ENCODE data around the gene MT1X. TPM values are rescaled to one million over a fixed set of nuclear protein-coding genes. Genes with fewer than 3 reads are reported as not detected.

The MT1X gene
- total and polyA plus RNA-seq, 7 experiments from 2014 or later: 15.0 to 157 (median 26.8) TPM

DNA sequence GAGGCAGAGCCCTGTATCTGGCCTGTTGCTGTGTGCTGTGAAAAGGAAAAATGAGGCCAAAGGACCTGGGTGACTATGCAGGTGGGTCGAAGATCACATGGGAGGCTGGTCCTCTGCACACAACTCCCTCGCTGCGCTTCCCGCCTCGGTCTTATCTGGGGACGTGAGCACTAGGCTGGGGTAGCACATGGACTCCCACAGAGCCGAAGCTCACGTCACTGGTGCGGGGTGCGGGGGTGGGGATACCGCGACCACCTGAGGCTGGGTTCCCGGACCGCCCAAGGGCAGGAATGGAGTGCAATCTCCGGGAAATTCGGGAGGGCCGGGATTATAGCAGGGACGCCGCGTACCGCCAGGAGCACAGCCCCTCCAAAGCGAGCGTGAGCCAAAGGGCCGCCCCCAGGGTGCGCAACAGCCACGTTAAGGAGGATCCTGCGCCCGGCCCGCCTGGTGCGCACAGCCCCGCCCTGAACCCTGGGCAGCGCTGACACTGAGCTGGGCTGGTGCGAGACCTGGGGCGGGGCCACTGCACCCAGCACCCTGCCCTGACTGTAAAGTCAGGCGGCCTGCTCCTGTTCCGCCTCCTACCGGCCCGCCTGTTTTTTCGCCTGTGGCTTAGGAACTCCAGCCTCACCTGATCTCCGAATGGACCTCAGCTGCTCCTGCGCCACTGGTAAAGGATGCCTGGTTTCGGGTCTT, 39.0 kb upstream of the MT1X start:
- Histone ChIP-seq H3K4me1 (ENCODE audit: control insufficient read depth in 2 of 2, insufficient read depth in 2 of 2, low read length in 2 of 2) (peaks cover 11 to 16% of the 10 kb centered on the region in 2 donors), H3K4me3 (ENCODE audit: low read length) (peak overlapping the region; percentile 48), H3K9me3 (ENCODE audit: control insufficient read depth in 2 of 3, low read length in 3 of 3) (no peaks in the 10 kb centered on the region), H3K27me3 (ENCODE audit: control insufficient read depth in 2 of 2, insufficient read depth in 2 of 2, low read length in 2 of 2) (peaks cover 0 to 4% of the 10 kb centered on the region in 2 donors), H3K36me3 (ENCODE audit: control insufficient read depth in 2 of 3, insufficient read depth in 3 of 3, low read length in 3 of 3) (no peaks in the 10 kb centered on the region), H3K27ac (ENCODE audit: low read depth, low read length) (peak overlapping the region; percentile 40)
- H3K9me3 Mint-ChIP-seq: peaks cover 0 to 2% (median 0%) of the 10 kb centered on the region in 11 donors
- peaks cover 15 to 31% (median 25%) of the 10 kb centered on the region in 7 donors for H3K4me1 Mint-ChIP-seq
- DNase-seq (peak; percentile 42 to 79 (median 57)), ATAC-seq (peak; percentile 99)
- H3K27me3 Mint-ChIP-seq: peaks cover 28 to 84% (median 34%) of the 10 kb centered on the region in 5 donors
- peak overlapping the region; percentile 60 to 84 (median 80) for H3K4me3 Mint-ChIP-seq
- intact Hi-C loops (cut with micrococcal nuclease): loop anchor here (1.0 to 5.0 kb wide), 12 partner anchors 14 to 129 kb away; partner anchors contain the start of genes MT1E (in 2 of the 2), MT1F (in 2 of the 2), MT1X (in 2 of the 2) and MT2A (in 2 of the 2)
- ChIA-PET CTCF (interaction anchor here (0.7 to 2.5 kb wide), 11 partner anchors 19 to 208 kb away, joined by 3 to 10 read pairs (median 3); partner anchors contain the start of gene MT1X), POLR2A (interaction anchor here (0.9 to 1.7 kb wide), 7 partner anchors 9 to 39 kb away, joined by 3 to 9 read pairs (median 5); partner anchors contain the start of genes MT1X and MT2A)
- no peaks in the 10 kb centered on the region for H3K36me3 Mint-ChIP-seq
- peak overlapping the region in 5 of 9 donors; percentile 37 to 67 (median 54) for H3K27ac Mint-ChIP-seq

DNA sequence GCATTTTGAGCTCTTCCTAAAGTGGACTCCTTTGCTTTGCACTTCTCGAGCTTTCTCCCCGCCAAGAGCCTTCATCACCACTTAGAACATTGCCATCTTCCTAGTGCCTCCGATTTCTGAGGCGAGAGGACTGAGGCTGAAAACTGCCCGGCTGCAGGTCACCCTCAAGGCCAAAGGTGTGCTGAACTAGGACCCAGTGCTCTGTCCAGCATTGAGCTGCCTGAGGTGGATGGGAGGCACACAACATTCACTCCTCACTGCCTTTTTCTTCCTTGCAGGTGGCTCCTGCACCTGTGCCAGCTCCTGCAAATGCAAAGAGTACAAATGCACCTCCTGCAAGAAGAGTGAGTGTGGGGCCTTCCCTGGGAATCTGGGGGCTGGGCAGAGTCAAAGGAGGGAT, 38.4 kb upstream of the MT1X start:
- Histone ChIP-seq H3K36me3 (ENCODE audit: control insufficient read depth in 2 of 3, insufficient read depth in 3 of 3, low read length in 3 of 3) (no peaks in the 10 kb centered on the region), H3K4me1 (ENCODE audit: control insufficient read depth in 2 of 2, insufficient read depth in 2 of 2, low read length in 2 of 2) (peaks cover 11 to 16% of the 10 kb centered on the region in 2 donors), H3K27ac (ENCODE audit: low read depth, low read length) (peak overlapping the region; percentile 40), H3K4me3 (ENCODE audit: low read length) (peak overlapping the region; percentile 48), H3K27me3 (ENCODE audit: control insufficient read depth in 2 of 2, insufficient read depth in 2 of 2, low read length in 2 of 2) (peaks cover 2 to 4% of the 10 kb centered on the region in 2 donors), H3K9me3 (ENCODE audit: control insufficient read depth in 2 of 3, low read length in 3 of 3) (no peaks in the 10 kb centered on the region)
- ChIA-PET CTCF (interaction anchor here (1.0 to 2.5 kb wide), 8 partner anchors 19 to 67 kb away, joined by 3 to 10 read pairs (median 6); partner anchors contain the start of gene MT1X), POLR2A (interaction anchor here (0.9 to 1.7 kb wide), 7 partner anchors 9 to 39 kb away, joined by 3 to 9 read pairs (median 5); partner anchors contain the start of genes MT1X and MT2A)
- H3K27ac Mint-ChIP-seq: peak overlapping the region in 6 of 9 donors; percentile 32 to 85 (median 54)
- ATAC-seq: no peak
- H3K27me3 Mint-ChIP-seq: peaks cover 23 to 84% (median 34%) of the 10 kb centered on the region in 5 donors
- no peak for DNase-seq
- intact Hi-C loops (cut with micrococcal nuclease): loop anchor here (1.0 to 5.0 kb wide), 12 partner anchors 13 to 130 kb away; partner anchors contain the start of genes MT1E (in 2 of the 2), MT1F (in 2 of the 2), MT1X (in 2 of the 2) and MT2A (in 2 of the 2)
- H3K4me1 Mint-ChIP-seq: peaks cover 15 to 28% (median 23%) of the 10 kb centered on the region in 7 donors
- peaks cover 0 to 2% (median 0%) of the 10 kb centered on the region in 11 donors for H3K9me3 Mint-ChIP-seq
- H3K4me3 Mint-ChIP-seq: peak overlapping the region; percentile 60 to 84 (median 80)
- no peaks in the 10 kb centered on the region for H3K36me3 Mint-ChIP-seq

DNA sequence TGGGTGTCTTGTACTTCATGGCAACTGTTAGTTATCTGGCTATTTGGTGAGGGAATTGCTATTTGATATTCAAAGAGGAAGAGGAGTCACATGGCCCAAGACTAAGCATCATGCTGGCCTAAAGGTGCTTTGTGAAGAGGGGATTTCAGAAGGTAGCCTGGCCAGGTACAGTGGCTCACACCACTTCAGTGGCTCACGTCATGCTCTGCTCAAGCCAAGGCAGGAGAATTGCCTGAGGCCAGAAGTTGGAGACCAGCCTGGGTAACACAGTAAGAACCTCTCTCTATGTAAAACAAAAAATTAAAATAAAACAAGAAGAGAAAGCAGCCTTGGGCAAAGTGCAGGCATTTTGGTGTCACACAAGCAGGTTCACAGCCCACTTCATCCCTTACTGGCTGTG, 37.0 kb upstream of the MT1X start:
- H3K27me3 ChIP-seq (ENCODE audit: control insufficient read depth in 2 of 2, insufficient read depth in 2 of 2, low read length in 2 of 2): peaks cover 0 to 8% of the 10 kb centered on the region in 2 donors
- CTCF ChIA-PET: interaction anchor here (0.7 kb wide), 1 partner anchor 19 kb away, joined by 4 read pairs; no protein-coding TSS in a partner anchor
- H3K4me3 ChIP-seq (ENCODE audit: low read length): no peak overlapping the region
- no peak overlapping the region for H3K4me3 Mint-ChIP-seq
- no peak overlapping the region for H3K27ac ChIP-seq (ENCODE audit: low read depth, low read length)
- H3K4me1 ChIP-seq (ENCODE audit: control insufficient read depth in 2 of 2, insufficient read depth in 2 of 2, low read length in 2 of 2): peaks cover 11 to 16% of the 10 kb centered on the region in 2 donors
- H3K27ac Mint-ChIP-seq: no peak overlapping the region
- H3K4me1 Mint-ChIP-seq: peaks cover 15 to 28% (median 23%) of the 10 kb centered on the region in 7 donors
- peaks cover 0 to 2% (median 0%) of the 10 kb centered on the region in 11 donors for H3K9me3 Mint-ChIP-seq
- intact Hi-C loops (cut with micrococcal nuclease): no loop called here
- POLR2A ChIA-PET: no interaction called here
- no peaks in the 10 kb centered on the region for H3K9me3 ChIP-seq (ENCODE audit: control insufficient read depth in 2 of 3, low read length in 3 of 3)
- ATAC-seq (no peak), DNase-seq (no peak)
- no peaks in the 10 kb centered on the region for H3K36me3 ChIP-seq (ENCODE audit: control insufficient read depth in 2 of 3, insufficient read depth in 3 of 3, low read length in 3 of 3)
- no peaks in the 10 kb centered on the region for H3K36me3 Mint-ChIP-seq
- H3K27me3 Mint-ChIP-seq: peaks cover 10 to 77% (median 20%) of the 10 kb centered on the region in 5 donors

DNA sequence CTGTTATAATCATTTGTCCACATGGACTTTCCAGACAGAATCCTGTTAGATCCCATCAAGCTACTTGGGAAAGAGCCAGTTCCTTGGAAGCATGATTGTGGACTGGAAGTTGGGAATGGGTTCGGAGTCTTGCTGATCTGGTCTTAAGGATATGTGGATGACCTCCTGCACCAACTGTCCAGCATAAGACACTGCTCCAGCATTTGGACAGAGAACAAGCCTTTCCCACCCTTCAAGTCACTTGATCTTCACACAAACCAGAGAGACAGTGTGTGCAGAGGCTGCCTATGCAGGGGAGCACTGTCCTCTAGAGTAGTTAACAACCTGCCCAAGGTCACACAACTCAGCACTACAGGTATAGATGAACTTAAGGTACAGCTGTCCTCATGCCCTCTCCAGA, 36.4 kb upstream of the MT1X start:
- Mint-ChIP-seq H3K9me3 (no peaks in the 10 kb centered on the region), H3K36me3 (no peaks in the 10 kb centered on the region), H3K27ac (no peak overlapping the region), H3K4me3 (no peak overlapping the region), H3K4me1 (peaks cover 15 to 28% (median 23%) of the 10 kb centered on the region in 7 donors), H3K27me3 (peaks cover 8 to 72% (median 14%) of the 10 kb centered on the region in 5 donors)
- no peak for ATAC-seq
- H3K27ac ChIP-seq (ENCODE audit: low read depth, low read length): no peak overlapping the region
- no peaks in the 10 kb centered on the region for H3K36me3 ChIP-seq (ENCODE audit: control insufficient read depth in 2 of 3, insufficient read depth in 3 of 3, low read length in 3 of 3)
- DNase-seq: no peak
- no peaks in the 10 kb centered on the region for H3K9me3 ChIP-seq (ENCODE audit: control insufficient read depth in 2 of 3, low read length in 3 of 3)
- ChIA-PET POLR2A (interaction anchor here (0.6 kb wide), 1 partner anchor 12 kb away, joined by 3 read pairs; the partner anchor contains the start of gene MT1F), CTCF (interaction anchor here (0.7 to 1.0 kb wide), 3 partner anchors 8 to 19 kb away, joined by 3 to 4 read pairs (median 4); no protein-coding TSS in a partner anchor)
- H3K4me1 ChIP-seq (ENCODE audit: control insufficient read depth in 2 of 2, insufficient read depth in 2 of 2, low read length in 2 of 2): peaks cover 11 to 16% of the 10 kb centered on the region in 2 donors
- H3K4me3 ChIP-seq (ENCODE audit: low read length): no peak overlapping the region
- peaks cover 0 to 8% of the 10 kb centered on the region in 2 donors for H3K27me3 ChIP-seq (ENCODE audit: control insufficient read depth in 2 of 2, insufficient read depth in 2 of 2, low read length in 2 of 2)
- intact Hi-C loops (cut with micrococcal nuclease): no loop called here

DNA sequence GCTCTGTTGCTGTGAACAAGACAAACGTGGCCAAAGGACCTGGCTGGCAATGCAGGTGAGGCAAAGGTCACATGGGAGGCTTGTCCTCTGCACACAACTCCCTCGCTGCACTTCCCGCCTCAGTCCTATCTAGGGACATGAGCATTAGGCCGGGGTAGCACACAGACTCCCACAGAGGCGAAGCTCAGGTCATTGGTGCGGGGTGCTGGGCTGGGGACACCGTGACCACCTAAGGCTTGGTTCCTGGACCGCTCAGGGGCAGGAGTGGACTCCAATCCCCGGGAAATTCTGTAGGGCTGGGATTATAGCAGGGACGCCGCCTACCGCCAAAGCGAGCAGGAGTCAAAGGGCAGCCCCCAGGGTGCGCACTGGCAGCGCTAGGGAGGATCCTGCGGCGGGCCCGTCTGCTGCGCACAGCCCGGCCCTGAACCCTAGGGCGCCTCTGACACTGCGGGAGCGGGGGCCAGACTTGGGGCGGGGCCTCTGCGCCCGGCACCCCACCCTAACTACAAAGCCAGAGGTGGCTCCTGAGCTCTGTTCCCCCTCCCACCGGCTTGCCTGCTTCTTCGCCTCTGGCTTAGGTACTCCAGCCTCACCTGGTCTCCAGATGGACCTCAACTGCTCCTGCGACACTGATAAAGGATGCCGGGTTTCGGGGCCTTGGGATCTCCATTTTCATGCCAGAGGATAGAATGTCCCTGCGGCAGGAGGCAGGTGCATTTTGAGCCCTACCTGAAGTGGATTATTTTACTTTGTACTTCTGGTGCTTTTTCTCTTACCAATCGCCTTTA, 34.4 kb upstream of the MT1X start:
- intact Hi-C loops (cut with micrococcal nuclease): no loop called here
- Histone ChIP-seq H3K27ac (ENCODE audit: low read depth, low read length) (no peak overlapping the region), H3K36me3 (ENCODE audit: control insufficient read depth in 2 of 3, insufficient read depth in 3 of 3, low read length in 3 of 3) (no peaks in the 10 kb centered on the region), H3K4me1 (ENCODE audit: control insufficient read depth in 2 of 2, insufficient read depth in 2 of 2, low read length in 2 of 2) (peaks cover 11 to 15% of the 10 kb centered on the region in 2 donors), H3K9me3 (ENCODE audit: control insufficient read depth in 2 of 3, low read length in 3 of 3) (no peaks in the 10 kb centered on the region), H3K4me3 (ENCODE audit: low read length) (no peak overlapping the region), H3K27me3 (ENCODE audit: control insufficient read depth in 2 of 2, insufficient read depth in 2 of 2, low read length in 2 of 2) (peaks cover 0 to 8% of the 10 kb centered on the region in 2 donors)
- peak overlapping the region in 1 of 9 donors; percentile 62 for H3K27ac Mint-ChIP-seq
- no peak for ATAC-seq
- CTCF ChIA-PET: no interaction called here
- no peak for DNase-seq
- POLR2A ChIA-PET: interaction anchor here (0.6 to 0.7 kb wide), 2 partner anchors 87 to 281 kb away, joined by 3 to 4 read pairs; no protein-coding TSS in a partner anchor
- H3K36me3 Mint-ChIP-seq: no peaks in the 10 kb centered on the region
- H3K27me3 Mint-ChIP-seq: peaks cover 9 to 73% (median 17%) of the 10 kb centered on the region in 5 donors
- H3K4me3 Mint-ChIP-seq: no peak overlapping the region
- peaks cover 11 to 20% (median 16%) of the 10 kb centered on the region in 7 donors for H3K4me1 Mint-ChIP-seq
- H3K9me3 Mint-ChIP-seq: no peaks in the 10 kb centered on the region

DNA sequence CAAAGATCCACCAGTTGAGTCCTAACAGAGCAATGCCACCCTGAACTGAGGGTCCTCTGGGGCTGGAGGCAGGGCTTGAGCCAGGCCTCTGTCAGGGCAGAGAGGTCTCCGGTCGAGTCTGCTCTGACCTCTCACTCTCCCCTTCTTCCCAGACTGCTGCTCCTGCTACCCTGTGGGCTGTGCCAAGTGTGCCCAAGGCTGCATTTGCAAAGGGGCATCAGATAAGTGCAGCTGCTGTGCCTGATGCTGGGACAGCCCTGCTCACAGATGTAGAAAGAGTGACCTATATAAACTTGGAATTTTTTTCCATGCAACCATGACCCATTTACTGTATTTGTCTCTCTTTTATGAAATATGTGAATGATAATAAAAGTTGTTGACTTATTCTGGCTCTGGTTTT, 33.0 kb upstream of the MT1X start:
- H3K36me3 ChIP-seq (ENCODE audit: control insufficient read depth in 2 of 3, insufficient read depth in 3 of 3, low read length in 3 of 3): no peaks in the 10 kb centered on the region
- intact Hi-C loops (cut with micrococcal nuclease): no loop called here
- H3K4me1 ChIP-seq (ENCODE audit: control insufficient read depth in 2 of 2, insufficient read depth in 2 of 2, low read length in 2 of 2): peaks cover 2% of the 10 kb centered on the region in 2 donors
- peaks cover 9 to 69% (median 17%) of the 10 kb centered on the region in 5 donors for H3K27me3 Mint-ChIP-seq
- no peak overlapping the region for H3K4me3 ChIP-seq (ENCODE audit: low read length)
- H3K36me3 Mint-ChIP-seq: no peaks in the 10 kb centered on the region
- no peak overlapping the region for H3K27ac Mint-ChIP-seq
- ChIA-PET CTCF (no interaction called here), POLR2A (interaction anchor here (1.1 kb wide), 1 partner anchor 10 kb away, joined by 4 read pairs; no protein-coding TSS in a partner anchor)
- peaks cover under 1 to 7% (median 4%) of the 10 kb centered on the region in 7 donors for H3K4me1 Mint-ChIP-seq
- no peak overlapping the region for H3K27ac ChIP-seq (ENCODE audit: low read depth, low read length)
- H3K4me3 Mint-ChIP-seq: no peak overlapping the region
- no peak for ATAC-seq
- DNase-seq: no peak
- no peaks in the 10 kb centered on the region for H3K9me3 Mint-ChIP-seq
- peaks cover 0 to 8% of the 10 kb centered on the region in 2 donors for H3K27me3 ChIP-seq (ENCODE audit: control insufficient read depth in 2 of 2, insufficient read depth in 2 of 2, low read length in 2 of 2)
- no peaks in the 10 kb centered on the region for H3K9me3 ChIP-seq (ENCODE audit: control insufficient read depth in 2 of 3, low read length in 3 of 3)
